PFSK-1 (cell line): ENCODE results near the gene MS4A4A.

Experiments
- POLR2AphosphoS5 ChIP-seq: IDR thresholded peaks from 2 replicates; pipeline ENCODE4 v1.6.1; 2012; ENCODE audit warnings: low read depth, mild to moderate bottlenecking, control low read depth, low read length, moderate library complexity
- REST ChIP-seq, 2 experiments: IDR thresholded peaks; 2 replicates each; pipeline versions ENCODE4 v1.6.1 to v1.8.0; 2011 to 2012; ENCODE audit warnings: low read depth in 2 of 2, low read length in 2 of 2, control low read depth in 1 of 2, inconsistent platforms in 1 of 2, mild to moderate bottlenecking in 1 of 2, moderate library complexity in 1 of 2; ENCODE audit not compliant: insufficient read depth in 1 of 2
- TAF1 ChIP-seq: IDR thresholded peaks from 2 replicates; pipeline ENCODE4 v1.6.1; 2012; ENCODE audit warnings: low read length, control low read depth, borderline replicate concordance; ENCODE audit not compliant: insufficient read depth

- TF ChIP-seq POLR2AphosphoS5 (no peak), REST (IDR thresholded peaks at IDR 0.05; ENCODE audit: insufficient read depth in 1 of 2, low read depth in 2 of 2, low read length in 2 of 2) (no peak), TAF1 (no peak)
Measured at GRCh38 chr11:60326955-60327354, 46.5 kb downstream of the MS4A4A start, which contains the start of gene MS4A6E.
